HuH-7 (cell line): Measurements from ENCODE around the gene CD226.
"Not testable (repeated sequence)": the region's sequence is repeated elsewhere in the genome, so short reads cannot be mapped to it uniquely, and the experiment has no call there.

ENCODE experiments used
- DNase-seq: peaks from one replicate; pipeline ENCODE4 v3.0.0; 2011; ENCODE audit warnings: low spot score

The CD226 gene

GRCh38 chr18:69872661-69873060 is 75.0 kb downstream of the CD226 start:
- DNase-seq: no peak

DNA sequence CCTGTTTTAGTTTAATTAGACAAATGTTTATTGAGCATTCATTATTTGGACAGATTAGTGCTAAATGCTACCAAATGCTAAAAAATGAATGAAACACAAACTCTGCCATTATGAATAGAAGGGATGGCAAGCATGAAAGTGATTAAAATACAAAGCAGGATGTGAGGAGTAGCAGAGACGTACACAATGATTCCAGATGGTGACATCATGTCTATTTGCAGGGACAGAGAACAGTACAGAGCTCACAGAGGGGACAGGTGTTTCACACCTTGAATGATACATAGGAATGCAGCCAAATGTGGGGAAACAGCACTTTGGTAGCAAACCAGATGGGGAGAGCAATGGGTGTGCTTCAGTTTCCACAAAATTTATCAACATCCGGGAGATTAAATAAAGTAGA is 76.3 kb downstream of the CD226 start:
- DNase-seq: no peak

- no peak for DNase-seq
These were observed 76.9 kb downstream of the CD226 start for GRCh38 chr18:69870736-69871135.

GRCh38 chr18:69866212-69866611 is 81.5 kb downstream of the CD226 start:
- DNase-seq: no peak

- no peak for DNase-seq
These were observed 81.9 kb downstream of the CD226 start for GRCh38 chr18:69865776-69866175.

- not testable (repeated sequence) for DNase-seq
These were observed 82.9 kb downstream of the CD226 start for GRCh38 chr18:69864802-69865201.

GRCh38 chr18:69858897-69859296 is 88.8 kb downstream of the CD226 start:
- DNase-seq: peak; percentile 3

GRCh38 chr18:69854455-69854854 is 93.2 kb downstream of the CD226 start:
- no peak for DNase-seq

DNA sequence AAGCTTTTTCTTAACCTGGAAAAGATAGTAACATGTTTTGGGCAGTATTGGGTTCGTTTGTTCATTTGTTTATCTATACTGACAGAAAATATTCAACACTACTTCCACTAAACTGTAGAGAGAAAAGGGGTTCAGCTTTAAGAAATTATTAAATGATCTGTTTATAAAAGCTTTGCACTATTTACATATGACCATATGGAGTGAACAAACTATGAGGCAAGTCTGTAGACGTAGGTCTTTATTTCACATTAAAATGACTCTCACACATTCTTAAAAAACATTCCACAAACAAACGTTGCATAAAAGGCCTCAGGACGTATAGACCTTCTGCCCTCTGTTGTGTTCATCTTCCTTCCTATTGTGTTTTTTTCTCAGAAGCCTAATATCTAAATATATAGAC is 94.6 kb downstream of the CD226 start:
- DNase-seq: no peak

DNA sequence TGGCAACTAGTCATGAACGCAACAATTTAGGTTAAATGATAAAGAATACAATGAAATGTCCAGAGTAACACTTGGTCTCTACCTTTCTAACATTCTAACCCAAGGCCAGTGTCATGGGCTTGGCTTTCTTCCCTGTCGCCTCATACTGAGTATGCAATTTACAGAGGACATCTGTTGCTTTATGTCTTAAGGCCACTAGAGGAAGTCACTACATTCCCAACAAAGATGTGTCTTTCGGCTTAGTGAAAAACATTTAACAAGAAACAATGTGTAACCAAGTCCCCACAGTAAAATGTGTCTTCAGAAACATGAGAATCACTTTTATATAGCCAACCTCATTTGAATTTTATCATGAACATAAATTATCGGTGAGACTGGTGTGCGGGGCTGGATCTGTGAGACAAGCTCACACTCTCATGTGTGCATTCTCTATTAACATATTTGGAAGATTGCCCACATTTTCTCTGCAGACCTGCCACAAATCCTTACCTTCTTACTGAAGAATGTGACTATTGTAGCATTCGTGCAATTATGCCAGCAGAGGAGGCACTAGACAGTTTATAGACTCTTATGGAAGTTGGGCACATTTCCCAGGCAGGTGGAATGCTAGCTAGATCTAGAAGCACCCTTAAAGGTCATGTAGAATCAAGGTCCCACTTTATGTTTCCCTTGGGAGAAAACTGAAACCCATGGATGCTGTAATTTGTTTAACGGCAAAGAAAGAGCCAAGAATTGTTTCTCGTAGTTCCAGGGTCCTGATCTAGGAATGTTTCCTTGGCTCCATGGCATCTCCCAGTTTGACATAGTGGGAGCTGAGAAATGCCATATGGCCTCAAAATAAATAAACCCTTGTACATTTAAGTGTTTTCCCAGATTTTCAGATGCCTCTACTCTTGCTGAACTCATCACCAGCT is 101.8 kb downstream of the CD226 start:
- no peak for DNase-seq

- DNase-seq: no peak
These were observed 103.0 kb downstream of the CD226 start for GRCh38 chr18:69844656-69845055.

DNA sequence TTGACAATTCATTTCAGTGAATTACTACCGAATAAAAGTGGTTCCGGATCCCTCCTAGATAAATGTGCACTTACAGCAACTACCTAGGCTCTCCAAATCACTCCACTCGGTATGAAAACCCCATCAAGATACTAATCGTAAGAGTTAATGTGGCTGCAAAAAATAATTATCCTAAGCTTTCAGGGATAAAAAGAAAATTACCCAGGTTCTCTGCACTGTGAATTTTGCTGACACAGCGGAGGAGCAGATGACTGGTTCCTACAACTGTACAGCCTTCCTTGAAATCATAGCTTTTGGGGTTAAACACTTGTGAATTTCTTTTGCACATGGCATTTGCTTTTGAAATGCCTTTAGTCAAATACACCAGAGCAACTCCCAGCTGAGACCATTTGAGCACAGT is 104.7 kb downstream of the CD226 start:
- no peak for DNase-seq

DNA sequence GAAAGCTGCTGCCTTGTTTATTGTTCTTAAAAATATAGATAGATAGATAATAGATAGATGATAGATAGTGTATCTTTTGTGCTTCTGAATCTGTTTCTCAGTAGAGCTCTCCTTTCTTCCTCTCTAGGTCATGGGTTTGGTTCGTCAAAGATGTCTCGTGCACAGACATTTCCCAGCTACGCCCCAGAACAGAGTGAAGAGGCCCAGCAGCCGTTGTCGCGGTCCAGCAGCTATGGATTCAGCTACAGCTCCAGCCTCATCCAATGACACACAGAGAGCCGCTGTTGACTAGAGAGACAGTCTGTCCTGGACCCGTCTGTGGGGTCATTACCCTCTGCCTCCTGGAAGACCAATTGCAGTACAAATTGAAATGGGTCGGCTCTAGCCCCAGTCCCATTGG is 106.6 kb downstream of the CD226 start:
- DNase-seq: no peak

GRCh38 chr18:69840445-69840844 is 107.2 kb downstream of the CD226 start:
- DNase-seq: no peak

DNA sequence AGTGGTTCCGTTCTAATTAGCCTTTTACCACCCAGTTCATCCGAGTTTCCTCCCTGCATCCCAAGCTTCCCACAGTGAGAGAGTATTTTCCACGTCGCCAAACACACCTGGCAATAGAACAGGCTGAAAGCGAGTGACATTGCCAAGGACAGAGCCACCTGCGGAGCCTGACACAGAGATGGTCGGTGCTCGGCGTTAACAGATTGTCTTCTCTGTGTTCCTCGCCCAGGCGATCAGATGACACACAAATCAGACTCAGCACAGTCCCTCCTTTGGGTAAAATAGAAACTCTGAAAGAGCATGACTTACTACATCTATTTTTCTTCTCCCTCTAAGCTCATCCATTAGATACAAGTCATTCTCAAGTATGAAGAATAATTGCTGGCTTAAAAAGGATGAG is 107.7 kb downstream of the CD226 start:
- DNase-seq: no peak

DNA sequence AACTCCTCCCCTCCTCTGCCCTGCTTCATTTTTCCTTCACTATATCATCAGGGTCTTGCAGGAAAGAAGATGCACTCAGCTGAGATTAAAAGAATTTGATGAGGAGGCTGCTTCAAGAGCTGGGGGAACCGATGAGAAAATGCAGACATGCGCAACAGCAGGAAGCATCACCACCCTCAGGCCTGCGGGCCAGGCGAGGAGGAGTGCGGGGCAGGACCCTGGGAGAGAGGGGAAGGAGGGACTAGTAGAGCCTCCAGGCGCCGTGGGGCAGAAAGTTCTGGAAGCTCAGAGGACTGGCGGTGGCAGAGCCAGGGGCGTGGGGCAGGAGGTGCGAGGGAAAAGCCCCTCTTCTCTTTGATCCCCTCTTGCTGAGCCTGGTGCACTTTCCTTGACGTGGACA is 108.2 kb downstream of the CD226 start:
- no peak for DNase-seq

DNA sequence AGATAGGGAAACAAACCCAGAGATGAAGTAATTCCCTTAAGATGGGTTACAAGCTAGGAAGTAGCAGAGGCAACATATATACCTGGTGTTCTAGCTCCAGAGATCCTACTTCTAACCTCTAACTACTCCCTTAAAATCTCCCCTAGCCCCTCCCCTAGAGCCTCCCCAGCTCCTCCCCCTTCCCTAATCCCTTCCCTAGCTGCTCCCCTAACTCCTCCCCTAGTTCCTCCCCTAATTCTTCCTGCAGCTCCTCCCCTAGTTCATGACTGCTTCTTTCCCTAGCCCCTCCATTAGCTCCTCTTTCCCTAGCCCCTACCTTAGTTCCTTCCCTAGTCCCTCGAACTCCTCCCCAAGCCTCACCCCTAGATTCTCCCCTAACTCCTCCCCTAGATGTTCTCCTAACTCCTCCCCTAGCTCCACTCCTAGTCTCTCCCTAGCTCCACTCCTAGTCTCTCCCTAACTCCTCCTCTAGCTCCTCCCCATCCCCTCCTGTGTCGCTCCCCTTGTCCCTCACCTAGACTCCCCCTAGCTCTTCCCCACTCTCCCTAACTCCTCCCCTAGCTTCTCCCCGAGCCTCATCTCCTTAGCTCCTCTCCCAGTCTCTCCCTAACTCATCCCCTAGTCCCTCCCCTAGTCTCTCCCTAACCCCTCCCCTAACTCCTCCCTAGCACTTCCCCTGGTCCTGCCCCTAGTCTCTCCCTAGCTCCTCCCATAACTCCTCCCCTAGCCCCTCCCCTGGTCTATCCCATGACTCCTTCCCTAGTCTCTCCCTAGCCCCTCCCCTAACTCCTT is 108.9 kb downstream of the CD226 start:
- DNase-seq: no peak

GRCh38 chr18:69838003-69838402 is 109.7 kb downstream of the CD226 start:
- no peak for DNase-seq

DNA sequence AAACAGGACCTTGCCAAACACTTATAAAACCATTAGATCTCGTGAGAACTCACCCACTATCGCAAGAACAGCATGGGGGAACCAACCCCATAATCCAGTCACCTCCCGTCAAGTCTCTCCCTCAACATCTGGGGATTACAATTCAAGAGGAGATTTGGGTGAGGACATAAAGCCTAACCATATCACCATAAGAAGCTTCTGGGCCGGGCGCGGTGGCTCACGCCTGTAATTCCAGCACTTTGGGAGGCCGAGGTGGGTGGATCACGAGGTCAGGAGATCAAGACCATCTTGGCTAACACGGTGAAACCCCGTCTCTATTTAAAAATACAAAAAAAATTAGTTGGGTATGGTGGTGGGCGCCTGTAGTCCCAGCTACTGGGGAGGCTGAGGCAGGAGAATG is 112.7 kb downstream of the CD226 start:
- DNase-seq: not testable (repeated sequence)

DNA sequence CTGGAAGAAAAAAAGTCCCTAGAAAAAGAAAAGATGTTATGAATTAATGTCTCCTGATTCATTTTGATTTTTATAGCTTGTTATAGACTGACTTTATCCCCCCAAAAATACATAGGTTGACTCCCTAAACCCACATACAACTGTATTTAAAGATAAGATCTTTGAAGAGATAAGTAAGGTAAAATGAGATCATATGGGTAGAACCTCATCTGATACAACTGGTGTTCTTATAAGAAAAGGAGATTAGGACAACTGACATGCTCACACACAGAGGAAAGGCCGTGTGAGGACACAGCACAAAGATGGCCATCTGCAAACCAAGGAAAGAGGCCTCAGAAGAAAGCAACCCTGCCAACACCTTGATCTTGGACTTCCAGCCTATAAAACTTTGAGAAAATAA is 117.5 kb downstream of the CD226 start:
- DNase-seq: no peak

GRCh38 chr18:69820538-69820937 is 127.1 kb downstream of the CD226 start:
- DNase-seq: no peak

DNA sequence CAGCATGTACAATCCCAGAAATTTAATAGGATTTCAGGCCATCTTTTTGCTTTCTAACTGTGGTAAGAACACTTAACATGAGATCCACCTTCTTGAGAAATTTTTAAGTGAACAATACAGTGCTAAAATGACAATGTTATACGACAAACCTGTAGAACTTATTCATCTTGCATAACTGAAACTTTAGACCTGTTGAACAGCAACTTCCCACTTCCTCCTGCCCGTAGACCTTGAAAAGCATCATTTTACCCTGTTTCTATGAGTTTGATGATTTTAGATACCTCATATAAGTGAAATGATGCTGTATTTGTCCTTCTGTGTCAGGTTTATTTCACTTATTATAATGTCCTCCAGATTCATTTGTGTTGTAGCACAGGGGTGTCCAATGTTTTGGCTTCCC is 128.2 kb downstream of the CD226 start:
- DNase-seq: no peak

DNA sequence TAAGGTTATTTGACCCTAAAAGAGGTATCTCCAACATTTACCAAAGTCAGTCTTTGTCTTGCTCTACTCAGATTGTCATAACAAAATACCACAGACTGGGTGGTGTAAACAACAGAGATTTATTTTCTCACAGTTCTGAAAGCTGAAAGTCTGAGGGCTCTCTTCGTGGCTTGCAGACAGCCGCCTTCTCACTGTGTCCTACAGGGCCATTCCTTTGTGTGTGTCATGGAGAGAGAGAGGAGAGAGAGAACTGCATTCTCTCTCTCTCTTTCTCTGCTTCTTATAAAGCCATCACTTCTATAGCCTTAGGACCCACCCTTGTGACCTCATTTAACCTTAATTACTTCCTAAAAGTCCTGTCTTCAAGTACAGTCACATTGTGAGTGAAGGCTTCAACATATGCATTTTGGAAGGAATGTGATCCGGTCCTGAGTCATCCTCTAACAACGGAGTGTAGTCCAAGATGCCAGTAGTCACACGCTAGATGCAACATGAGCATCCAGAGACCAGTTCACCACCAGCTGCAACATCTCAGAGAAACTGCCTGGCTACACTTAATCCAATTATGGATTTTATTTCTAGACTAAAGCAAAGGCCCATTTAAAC is 130.2 kb downstream of the CD226 start:
- no peak for DNase-seq
